ENCODE data around the gene PGAP3.
"Not testable (repeated sequence)": the region's sequence is repeated elsewhere in the genome, so short reads cannot be mapped to it uniquely, and the experiment has no call there.

The PGAP3 gene

DNA sequence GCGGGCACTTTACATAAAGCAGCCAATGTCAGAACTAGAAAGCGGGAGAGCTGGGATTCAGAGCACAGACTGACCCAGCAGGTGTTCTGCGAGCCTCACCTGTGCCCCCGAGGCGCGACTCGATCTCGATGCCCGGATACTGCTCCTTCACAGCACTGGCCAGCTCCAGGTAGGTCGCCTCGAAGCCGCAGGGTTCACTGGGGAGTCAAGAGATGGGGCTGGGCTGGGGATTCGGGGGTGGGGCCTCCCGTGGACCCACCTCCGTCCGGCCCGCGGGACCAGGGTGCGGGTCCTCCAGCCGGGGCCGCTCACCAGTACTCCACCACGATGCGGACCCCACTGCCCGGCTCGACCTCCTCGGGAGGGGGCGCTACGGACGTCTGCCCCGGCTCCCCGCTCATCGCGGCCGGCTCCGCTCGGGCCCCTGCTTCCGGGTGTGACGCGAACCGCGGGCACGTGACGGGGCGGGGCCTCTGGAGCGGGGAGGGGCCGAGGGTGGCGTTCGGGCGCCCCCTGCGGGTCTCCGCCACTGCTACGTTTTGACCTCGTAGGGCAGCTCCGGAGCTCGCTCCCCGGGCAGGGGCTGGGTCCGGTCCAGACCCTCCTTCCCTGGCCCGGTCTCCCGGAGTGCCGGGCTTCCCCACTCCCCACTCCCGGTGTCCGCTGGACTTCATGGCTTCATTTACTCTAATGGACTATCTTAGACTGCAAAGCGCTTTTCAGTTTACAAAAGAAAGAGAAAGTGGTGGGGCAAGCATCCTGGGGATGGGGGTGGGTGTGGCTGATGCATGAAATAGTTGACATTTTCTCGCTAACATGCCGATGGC is 42.5 kb upstream of the PGAP3 start, which contains the start of gene MIEN1:
MIEN1 (minus strand) TSS at position 438 of the 827 bp plus-strand sequence; CDS start at position 401, 37 bp downstream.
- in situ Hi-C loops (cut with MboI; ENCODE audit: low sequenced_read_pairs, unreplicated experiment) = no loop called here
- peak; percentile 99 for DNase-seq (ENCODE audit: low spot score)
- TF ChIP-seq, protein P1, sequence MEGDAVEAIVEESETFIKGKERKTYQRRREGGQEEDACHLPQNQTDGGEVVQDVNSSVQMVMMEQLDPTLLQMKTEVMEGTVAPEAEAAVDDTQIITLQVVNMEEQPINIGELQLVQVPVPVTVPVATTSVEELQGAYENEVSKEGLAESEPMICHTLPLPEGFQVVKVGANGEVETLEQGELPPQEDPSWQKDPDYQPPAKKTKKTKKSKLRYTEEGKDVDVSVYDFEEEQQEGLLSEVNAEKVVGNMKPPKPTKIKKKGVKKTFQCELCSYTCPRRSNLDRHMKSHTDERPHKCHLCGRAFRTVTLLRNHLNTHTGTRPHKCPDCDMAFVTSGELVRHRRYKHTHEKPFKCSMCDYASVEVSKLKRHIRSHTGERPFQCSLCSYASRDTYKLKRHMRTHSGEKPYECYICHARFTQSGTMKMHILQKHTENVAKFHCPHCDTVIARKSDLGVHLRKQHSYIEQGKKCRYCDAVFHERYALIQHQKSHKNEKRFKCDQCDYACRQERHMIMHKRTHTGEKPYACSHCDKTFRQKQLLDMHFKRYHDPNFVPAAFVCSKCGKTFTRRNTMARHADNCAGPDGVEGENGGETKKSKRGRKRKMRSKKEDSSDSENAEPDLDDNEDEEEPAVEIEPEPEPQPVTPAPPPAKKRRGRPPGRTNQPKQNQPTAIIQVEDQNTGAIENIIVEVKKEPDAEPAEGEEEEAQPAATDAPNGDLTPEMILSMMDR (IDR thresholded peaks at IDR 0.05; ENCODE audit: borderline replicate concordance, control extremely low read depth, extremely low read depth, insufficient read depth, missing control alignments) = peak; percentile 70

DNA sequence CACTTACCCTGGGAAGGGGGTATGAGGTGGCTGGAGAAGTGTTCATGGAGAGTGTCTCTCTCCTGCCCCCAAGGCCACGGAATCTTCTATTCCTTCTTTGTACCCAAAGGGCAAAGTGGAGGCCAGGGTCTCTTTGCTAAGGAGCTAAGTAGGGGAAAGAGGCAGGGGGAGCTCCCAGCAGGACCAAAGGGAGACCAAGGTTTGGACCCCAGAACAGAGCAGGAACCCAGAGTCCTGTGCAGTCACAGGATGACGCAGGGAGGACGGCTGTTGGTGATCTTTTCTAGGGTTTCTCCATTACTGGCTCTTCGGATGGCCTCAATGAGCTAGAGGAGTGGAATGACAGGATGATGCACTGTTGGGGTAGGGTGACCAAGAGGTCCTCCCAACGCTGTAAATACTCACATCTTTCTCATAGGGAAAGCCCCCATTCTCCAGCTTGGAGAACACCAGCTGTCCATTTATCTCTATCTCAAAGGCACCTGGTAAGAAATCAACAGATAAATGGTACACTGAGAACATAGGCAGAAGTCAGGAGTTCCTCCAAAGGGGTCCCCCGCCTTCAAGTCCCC is 41.5 kb upstream of the PGAP3 start:
- TF ChIP-seq, protein P1 (IDR thresholded peaks at IDR 0.05; ENCODE audit: borderline replicate concordance, control extremely low read depth, extremely low read depth, insufficient read depth, missing control alignments) = no peak
- in situ Hi-C loops (cut with MboI; ENCODE audit: low sequenced_read_pairs, unreplicated experiment) = no loop called here
- DNase-seq (ENCODE audit: low spot score) = no peak

DNA sequence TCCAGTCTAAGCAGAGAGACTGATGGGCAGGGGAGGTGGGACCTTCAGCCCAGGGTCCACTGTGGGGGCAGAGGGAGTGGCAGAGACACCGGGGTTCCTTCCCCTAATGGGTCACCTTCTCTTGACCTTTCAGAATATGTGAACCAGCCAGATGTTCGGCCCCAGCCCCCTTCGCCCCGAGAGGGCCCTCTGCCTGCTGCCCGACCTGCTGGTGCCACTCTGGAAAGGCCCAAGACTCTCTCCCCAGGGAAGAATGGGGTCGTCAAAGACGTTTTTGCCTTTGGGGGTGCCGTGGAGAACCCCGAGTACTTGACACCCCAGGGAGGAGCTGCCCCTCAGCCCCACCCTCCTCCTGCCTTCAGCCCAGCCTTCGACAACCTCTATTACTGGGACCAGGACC is 39.7 kb upstream of the PGAP3 start:
- in situ Hi-C loops (cut with MboI; ENCODE audit: low sequenced_read_pairs, unreplicated experiment) = no loop called here
- DNase-seq (ENCODE audit: low spot score) = no peak

DNA sequence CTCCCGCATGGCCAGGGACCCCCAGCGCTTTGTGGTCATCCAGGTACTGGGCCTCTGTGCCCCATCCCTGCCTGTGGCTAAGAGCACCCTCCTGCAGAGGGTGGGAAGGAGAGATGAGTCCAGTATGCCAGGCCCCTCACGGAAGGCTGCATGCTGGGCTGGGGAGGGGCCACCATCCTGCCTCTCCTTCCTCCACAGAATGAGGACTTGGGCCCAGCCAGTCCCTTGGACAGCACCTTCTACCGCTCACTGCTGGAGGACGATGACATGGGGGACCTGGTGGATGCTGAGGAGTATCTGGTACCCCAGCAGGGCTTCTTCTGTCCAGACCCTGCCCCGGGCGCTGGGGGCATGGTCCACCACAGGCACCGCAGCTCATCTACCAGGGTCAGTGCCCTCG is 38.8 kb upstream of the PGAP3 start:
- no peak for DNase-seq (ENCODE audit: low spot score)
- TF ChIP-seq, protein P1 (IDR thresholded peaks at IDR 0.05; ENCODE audit: borderline replicate concordance, control extremely low read depth, extremely low read depth, insufficient read depth, missing control alignments) = no peak
- in situ Hi-C loops (cut with MboI; ENCODE audit: low sequenced_read_pairs, unreplicated experiment) = no loop called here

More for the DNA sequence above, 39.7 kb upstream of the PGAP3 start:
- TF ChIP-seq, protein P1 (IDR thresholded peaks at IDR 0.05; ENCODE audit: borderline replicate concordance, control extremely low read depth, extremely low read depth, insufficient read depth, missing control alignments) = no peak

DNA sequence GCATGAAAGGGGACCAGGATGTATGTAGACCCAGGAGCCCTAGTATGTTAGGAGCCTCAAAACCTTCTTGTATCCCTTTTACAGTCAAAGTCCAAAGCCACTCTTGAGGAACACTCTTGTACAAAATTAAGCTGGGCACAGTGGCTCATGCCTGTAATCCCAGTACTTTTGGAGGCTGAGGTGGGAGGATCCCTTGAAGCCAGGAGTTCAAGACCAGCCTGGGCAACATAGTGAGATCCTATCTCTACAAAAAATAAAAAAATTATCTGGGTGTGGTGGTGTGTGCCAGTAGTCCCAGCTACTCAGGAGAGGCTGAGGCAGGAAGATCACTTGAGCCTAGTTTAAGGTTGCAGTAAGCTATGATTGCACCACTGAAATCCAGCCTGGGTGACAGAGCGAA is 38.1 kb upstream of the PGAP3 start:
- in situ Hi-C loops (cut with MboI; ENCODE audit: low sequenced_read_pairs, unreplicated experiment); DNase-seq (ENCODE audit: low spot score): not testable (repeated sequence)

DNA sequence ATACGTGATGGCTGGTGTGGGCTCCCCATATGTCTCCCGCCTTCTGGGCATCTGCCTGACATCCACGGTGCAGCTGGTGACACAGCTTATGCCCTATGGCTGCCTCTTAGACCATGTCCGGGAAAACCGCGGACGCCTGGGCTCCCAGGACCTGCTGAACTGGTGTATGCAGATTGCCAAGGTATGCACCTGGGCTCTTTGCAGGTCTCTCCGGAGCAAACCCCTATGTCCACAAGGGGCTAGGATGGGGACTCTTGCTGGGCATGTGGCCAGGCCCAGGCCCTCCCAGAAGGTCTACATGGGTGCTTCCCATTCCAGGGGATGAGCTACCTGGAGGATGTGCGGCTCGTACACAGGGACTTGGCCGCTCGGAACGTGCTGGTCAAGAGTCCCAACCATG is 36.9 kb upstream of the PGAP3 start:
- TF ChIP-seq, protein P1 (IDR thresholded peaks at IDR 0.05; ENCODE audit: borderline replicate concordance, control extremely low read depth, extremely low read depth, insufficient read depth, missing control alignments) = no peak
- in situ Hi-C loops (cut with MboI; ENCODE audit: low sequenced_read_pairs, unreplicated experiment) = no loop called here
- DNase-seq (ENCODE audit: low spot score) = no peak
